PC-9 (cell line): ENCODE results near the gene TBC1D14. TPM values are rescaled to one million over a fixed set of nuclear protein-coding genes. Genes with fewer than 3 reads are reported as not detected.
"Not testable (repeated sequence)": the region's sequence is repeated elsewhere in the genome, so short reads cannot be mapped to it uniquely, and the experiment has no call there.

Experiments
- BruUV-seq: library from RNA; stranded (reverse); fragments of 400-500 nt; replicated peaks from 2 replicates; lab custom pipeline; 2021; lab: Mats Ljungman, UMichigan
- CTCF ChIA-PET: fragments of 300-600 bp; sonication (Branson Sonifier 250); formaldehyde crosslinking; loops from one replicate; lab custom pipeline; 2022; ENCODE audit warnings: antibody characterized with exemption; lab: Charles Lee
- POLR2A ChIA-PET: fragments of 300-600 bp; sonication (Branson Sonifier 250); formaldehyde crosslinking; loops from one replicate; lab custom pipeline; 2022; ENCODE audit warnings: antibody characterized with exemption; ENCODE audit not compliant: unreplicated experiment; lab: Charles Lee
- DNase-seq, 2 experiments: peaks; one replicate each; pipeline versions ENCODE4 v3.0.0 to v3.0.0-alpha.2; 2015 to 2022; ENCODE audit warnings: mixed read lengths in 1 of 2
- H2AFZ ChIP-seq: fragments of 200-600 bp; sonication (generic); 2 replicates; pipeline ENCODE4 v1.8.1; 2017; ENCODE audit warnings: antibody characterized with exemption
- H3F3A ChIP-seq: fragments of 200-600 bp; sonication (generic); 2 replicates; pipeline ENCODE4 v1.8.1; 2017; ENCODE audit warnings: antibody characterized with exemption, mild to moderate bottlenecking, low read depth; ENCODE audit not compliant: insufficient read depth
- H3K27ac ChIP-seq: fragments of 200-600 bp; sonication (generic); 2 replicates; pipeline ENCODE4 v1.6.1; 2016; ENCODE audit warnings: mixed run types
- H3K27me3 ChIP-seq: fragments of 200-600 bp; sonication (generic); 2 replicates; pipeline ENCODE4 v1.6.1; 2016; ENCODE audit warnings: low read depth, mixed run types; ENCODE audit not compliant: insufficient read depth
- H3K36me3 ChIP-seq: fragments of 200-600 bp; sonication (generic); 2 replicates; pipeline ENCODE4 v1.6.1; 2016; ENCODE audit warnings: low read depth, mixed run types
- H3K4me1 ChIP-seq: fragments of 200-600 bp; sonication (generic); replicated peaks from 2 replicates; pipeline ENCODE4 v1.6.1; 2016; ENCODE audit warnings: mixed run types; ENCODE audit not compliant: insufficient read depth
- H3K4me2 ChIP-seq: fragments of 200-600 bp; sonication (generic); 2 replicates; pipeline ENCODE4 v1.6.1; 2017; ENCODE audit warnings: mixed run types
- H3K4me3 ChIP-seq: fragments of 200-600 bp; sonication (generic); 2 replicates; pipeline ENCODE4 v1.6.1; 2016; ENCODE audit warnings: mixed run types
- H3K79me2 ChIP-seq: fragments of 200-600 bp; sonication (generic); 2 replicates; pipeline ENCODE4 v1.6.1; 2017; ENCODE audit warnings: low read depth, mixed run types
- H3K9me2 ChIP-seq: fragments of 200-600 bp; sonication (generic); 2 replicates; pipeline ENCODE4 v1.8.1; 2017; ENCODE audit warnings: mild to moderate bottlenecking; ENCODE audit not compliant: insufficient read depth
- H3K9me3 ChIP-seq: fragments of 200-600 bp; sonication (generic); 2 replicates; pipeline ENCODE4 v1.8.1; 2016; ENCODE audit warnings: low read depth; ENCODE audit not compliant: insufficient read depth
- H4K20me1 ChIP-seq: fragments of 200-600 bp; sonication (generic); 2 replicates; pipeline ENCODE4 v1.8.1; 2017; ENCODE audit not compliant: insufficient read depth
- EZH2 ChIP-seq: fragments of 200-600 bp; sonication (generic); IDR thresholded peaks from 2 replicates; pipeline ENCODE4 v1.8.0; 2017; ENCODE audit warnings: antibody characterized with exemption, low read depth
- intact Hi-C: fragments of 100-400 bp; cut with micrococcal nuclease; formaldehyde crosslinking; loops from one replicate; pipeline ENCODE4 v1.10.0; 2022; ENCODE audit not compliant: unreplicated experiment
- total RNA-seq: library from RNA; stranded (reverse); gene quantifications from 2 replicates; pipeline ENCODE4 v1.2.3, GENCODE V29; 2021
- TF ChIP-seq, protein P1 (sequence below): fragments of 200-600 bp; sonication (generic); conservative IDR thresholded peaks from 2 replicates; pipeline ENCODE4 v1.6.1; 2017; ENCODE audit warnings: mixed run types, antibody characterized with exemption, mild to moderate bottlenecking, moderate library complexity

Gene TBC1D14
- total RNA-seq, 1 experiment from 2014 or later: 46.2 TPM

DNA sequence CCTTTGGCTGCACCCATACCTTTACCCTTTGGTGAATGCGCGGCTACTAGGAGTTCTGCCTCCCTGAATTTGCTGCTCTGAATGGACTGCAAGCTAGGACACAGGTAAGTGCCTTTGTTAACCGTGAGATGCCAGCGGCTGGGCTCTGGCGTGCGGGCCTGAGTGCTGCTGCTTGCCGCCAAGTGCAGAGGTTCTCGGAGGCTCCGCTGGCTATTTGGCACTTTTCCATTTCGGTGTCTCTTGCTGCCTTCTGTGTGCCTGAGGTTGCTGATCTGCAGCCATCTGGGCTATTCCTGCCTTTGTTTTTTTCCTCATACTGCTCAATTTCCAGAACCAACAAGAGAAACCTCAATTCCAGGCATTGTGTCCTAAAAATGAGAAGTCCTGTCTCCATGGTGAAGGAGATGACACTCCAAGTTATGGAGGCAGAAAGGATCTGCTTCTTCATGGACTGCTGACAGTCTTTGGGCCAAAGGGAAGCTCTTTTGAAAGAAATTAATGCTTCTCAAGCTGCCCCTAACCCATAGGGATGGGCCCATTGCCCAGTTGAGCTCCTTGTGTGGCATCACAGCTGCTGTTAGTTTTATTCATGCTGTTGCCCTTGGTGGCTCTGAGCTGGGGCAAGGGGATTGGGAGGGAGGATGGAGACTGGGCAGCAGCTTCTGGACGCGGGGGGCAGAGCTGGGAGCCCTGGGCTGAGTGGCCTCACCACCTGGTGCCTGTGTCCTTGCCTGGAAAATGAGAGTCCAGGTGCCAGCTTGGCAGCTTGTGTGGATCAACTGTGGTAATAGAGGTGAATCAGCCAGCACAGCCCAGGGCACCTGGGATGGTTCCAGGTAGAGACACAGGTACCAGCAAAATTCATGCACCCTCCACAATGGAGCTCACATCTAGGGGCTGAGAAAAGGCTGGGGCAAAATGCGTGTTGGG is 3.8 kb upstream of the TBC1D14 start:
- H3K4me3 ChIP-seq: no peak overlapping the region
- no peak overlapping the region for H2AFZ ChIP-seq
- POLR2A ChIA-PET: interaction anchor here (0.6 kb wide), 1 partner anchor 1633 kb away, joined by 3 read pairs; no protein-coding TSS in a partner anchor
- H3K4me2 ChIP-seq: no peak overlapping the region
- H3K27ac ChIP-seq: no peak overlapping the region
- H3K27me3 ChIP-seq: no peaks in the 10 kb centered on the region
- peaks cover 7% of the 10 kb centered on the region; the same call in 1 of the 2 replicates for H3K79me2 ChIP-seq
- DNase-seq: no peak
- H3K36me3 ChIP-seq: no peaks in the 10 kb centered on the region
- no peaks in the 10 kb centered on the region for H3F3A ChIP-seq
- no TSS peak for BruUV-seq
- H3K4me1 ChIP-seq: peaks cover 11% of the 10 kb centered on the region; the same call in 1 of the 2 replicates
- H4K20me1 ChIP-seq: no peaks in the 10 kb centered on the region
- intact Hi-C loops: no loop called here
- TF ChIP-seq EZH2: no peak
- TF ChIP-seq, protein P1, sequence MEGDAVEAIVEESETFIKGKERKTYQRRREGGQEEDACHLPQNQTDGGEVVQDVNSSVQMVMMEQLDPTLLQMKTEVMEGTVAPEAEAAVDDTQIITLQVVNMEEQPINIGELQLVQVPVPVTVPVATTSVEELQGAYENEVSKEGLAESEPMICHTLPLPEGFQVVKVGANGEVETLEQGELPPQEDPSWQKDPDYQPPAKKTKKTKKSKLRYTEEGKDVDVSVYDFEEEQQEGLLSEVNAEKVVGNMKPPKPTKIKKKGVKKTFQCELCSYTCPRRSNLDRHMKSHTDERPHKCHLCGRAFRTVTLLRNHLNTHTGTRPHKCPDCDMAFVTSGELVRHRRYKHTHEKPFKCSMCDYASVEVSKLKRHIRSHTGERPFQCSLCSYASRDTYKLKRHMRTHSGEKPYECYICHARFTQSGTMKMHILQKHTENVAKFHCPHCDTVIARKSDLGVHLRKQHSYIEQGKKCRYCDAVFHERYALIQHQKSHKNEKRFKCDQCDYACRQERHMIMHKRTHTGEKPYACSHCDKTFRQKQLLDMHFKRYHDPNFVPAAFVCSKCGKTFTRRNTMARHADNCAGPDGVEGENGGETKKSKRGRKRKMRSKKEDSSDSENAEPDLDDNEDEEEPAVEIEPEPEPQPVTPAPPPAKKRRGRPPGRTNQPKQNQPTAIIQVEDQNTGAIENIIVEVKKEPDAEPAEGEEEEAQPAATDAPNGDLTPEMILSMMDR: no peak
- CTCF ChIA-PET: no interaction called here
- no peaks in the 10 kb centered on the region for H3K9me2 ChIP-seq
- no peaks in the 10 kb centered on the region for H3K9me3 ChIP-seq

DNA sequence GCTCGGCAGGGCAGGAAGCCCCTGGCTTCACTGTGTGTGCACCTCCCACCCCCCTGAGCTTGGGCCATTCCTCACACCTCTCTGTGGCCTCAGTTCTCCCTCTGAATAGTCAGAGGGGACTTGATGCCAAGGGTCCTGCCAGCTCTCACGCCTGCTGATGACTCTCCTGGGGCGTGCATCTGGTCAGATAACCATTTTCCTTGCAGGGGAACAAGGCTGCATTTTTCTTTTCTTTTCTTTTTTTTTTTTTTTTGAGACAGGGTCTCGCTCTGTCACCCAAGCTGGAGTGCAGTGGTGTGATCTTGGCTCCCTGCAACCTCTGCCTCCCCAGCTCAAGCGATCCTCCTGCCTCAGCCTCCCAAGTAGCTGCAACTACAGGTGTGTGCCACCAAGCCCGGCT is 3.1 kb upstream of the TBC1D14 start:
- H3K4me1 ChIP-seq: peaks cover 14% of the 10 kb centered on the region; the same call in 1 of the 2 replicates

DNA sequence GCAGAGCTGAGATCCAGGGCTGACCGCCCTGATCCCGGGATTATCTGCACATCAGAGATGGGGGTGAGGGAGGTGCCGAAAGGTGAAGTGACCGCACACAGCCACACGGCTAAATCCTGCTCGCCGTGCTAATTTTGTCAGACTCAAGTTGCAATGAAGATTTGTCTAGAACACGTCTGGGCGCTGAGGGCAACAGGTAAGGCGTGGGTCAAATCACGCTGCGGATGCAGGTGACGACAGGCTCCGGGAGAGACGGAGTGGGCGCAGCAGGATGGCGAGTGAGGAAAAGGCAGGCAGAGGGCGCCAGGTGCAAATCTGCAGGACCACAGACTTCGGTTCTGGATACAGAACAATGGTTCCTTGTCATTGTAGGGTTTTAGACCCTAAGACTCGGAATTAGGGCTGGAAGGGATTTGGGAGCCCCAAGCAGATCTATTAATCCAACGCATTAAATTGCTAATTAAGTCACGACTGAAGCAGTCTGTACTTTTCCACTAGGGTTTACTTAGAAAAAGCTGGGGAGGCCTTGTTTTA is 1.9 kb upstream of the TBC1D14 start:
- H3K4me2 ChIP-seq: no peak overlapping the region
- H3F3A ChIP-seq: no peaks in the 10 kb centered on the region
- no TSS peak for BruUV-seq
- peaks cover 14% of the 10 kb centered on the region; the same call in 1 of the 2 replicates for H3K4me1 ChIP-seq
- H3K4me3 ChIP-seq: no peak overlapping the region
- peak in 1 of 2 experiments; percentile 15 for DNase-seq
- H3K9me3 ChIP-seq: no peaks in the 10 kb centered on the region
- H4K20me1 ChIP-seq: no peaks in the 10 kb centered on the region
- intact Hi-C loops: loop anchor here (2.0 kb wide), 3 partner anchors 47 to 163 kb away; partner anchors contain the start of gene TADA2B
- ChIA-PET CTCF (no interaction called here), POLR2A (no interaction called here)
- TF ChIP-seq EZH2: no peak
- TF ChIP-seq, protein P1: no peak
- no peak overlapping the region for H2AFZ ChIP-seq
- no peaks in the 10 kb centered on the region for H3K36me3 ChIP-seq
- no peak overlapping the region for H3K27ac ChIP-seq
- H3K79me2 ChIP-seq: peaks cover 18% of the 10 kb centered on the region; the same call in 1 of the 2 replicates
- H3K9me2 ChIP-seq: no peaks in the 10 kb centered on the region
- H3K27me3 ChIP-seq: no peaks in the 10 kb centered on the region

More for the DNA sequence above, 3.1 kb upstream of the TBC1D14 start:
- H3K27ac ChIP-seq, H4K20me1 ChIP-seq, POLR2A ChIA-PET, CTCF ChIA-PET, H3K4me3 ChIP-seq, H2AFZ ChIP-seq, H3K9me2 ChIP-seq, H3F3A ChIP-seq, H3K27me3 ChIP-seq, H3K4me2 ChIP-seq, BruUV-seq, H3K36me3 ChIP-seq, H3K9me3 ChIP-seq, intact Hi-C loops, DNase-seq: not testable (repeated sequence)
- H3K79me2 ChIP-seq: peaks cover 14% of the 10 kb centered on the region; the same call in 1 of the 2 replicates
